M059J (cell line): ENCODE measurements around the gene ERGIC1. TPM values are rescaled to one million over a fixed set of nuclear protein-coding genes. Genes with fewer than 3 reads are reported as not detected.

Source experiments
- DNase-seq: peaks from one replicate; pipeline ENCODE4 v3.0.0-alpha.2; 2012; ENCODE audit warnings: low read depth
- total RNA-seq: library from RNA; depleted of rRNA; stranded (reverse); fragments of >200 nt; shearing (Covaris generic); gene quantifications from 2 replicates; pipeline ENCODE4 v1.2.3, GENCODE V29; 2014

ERGIC1 gene
- total RNA-seq, 1 experiment from 2014 or later: 153 TPM

- DNase-seq: peak; percentile 93
Measured at GRCh38 chr5:172901788-172902496, 67.9 kb downstream of the ERGIC1 start.

GRCh38 chr5:172902497-172903472 lies 68.7 kb downstream of the ERGIC1 start:
- DNase-seq: peak; percentile 90

GRCh38 chr5:172903790-172904189 lies 69.7 kb downstream of the ERGIC1 start:
- peak; percentile 97 for DNase-seq

- no peak for DNase-seq
Measured at GRCh38 chr5:172904312-172904642, 70.2 kb downstream of the ERGIC1 start.

GRCh38 chr5:172904643-172905345 lies 70.7 kb downstream of the ERGIC1 start:
- peak; percentile 98 for DNase-seq

GRCh38 chr5:172905346-172906140 lies 71.5 kb downstream of the ERGIC1 start:
- no peak for DNase-seq

GRCh38 chr5:172906436-172906835 lies 72.4 kb downstream of the ERGIC1 start:
- DNase-seq: peak; percentile 84

- DNase-seq: no peak
Measured at GRCh38 chr5:172906888-172907287, 72.8 kb downstream of the ERGIC1 start.

- DNase-seq: no peak
Measured at GRCh38 chr5:172907657-172908056, 73.6 kb downstream of the ERGIC1 start.

GRCh38 chr5:172908662-172909061 lies 74.6 kb downstream of the ERGIC1 start:
- DNase-seq: no peak

GRCh38 chr5:172909931-172910502 lies 76.0 kb downstream of the ERGIC1 start:
- no peak for DNase-seq

GRCh38 chr5:172910828-172911627 lies 77.0 kb downstream of the ERGIC1 start:
- DNase-seq: peak; percentile 57

GRCh38 chr5:172911628-172911880 lies 77.5 kb downstream of the ERGIC1 start:
- no peak for DNase-seq

- DNase-seq: no peak
Measured at GRCh38 chr5:172911976-172912375, 77.9 kb downstream of the ERGIC1 start.

- DNase-seq: no peak
Measured at GRCh38 chr5:172913117-172913850, 79.2 kb downstream of the ERGIC1 start.

GRCh38 chr5:172915514-172915913 lies 81.5 kb downstream of the ERGIC1 start:
- no peak for DNase-seq

GRCh38 chr5:172918421-172919371 lies 84.6 kb downstream of the ERGIC1 start:
- no peak for DNase-seq
